Measurements from ENCODE around the gene KCNQ1.

Gene KCNQ1

GRCh38 chr11:2536440-2536989 is 91.7 kb downstream of the KCNQ1 start:
- no peak for TF ChIP-seq CTCF (IDR thresholded peaks at IDR 0.05; ENCODE audit: low read depth, low read length)
- no peaks in the 10 kb centered on the region for H3K27me3 ChIP-seq (ENCODE audit: insufficient read depth, low read depth, severe bottlenecking)

GRCh38 chr11:2537010-2537705 is 92.3 kb downstream of the KCNQ1 start:
- Histone ChIP-seq H3K4me3 (ENCODE audit: low read depth, low read length) (no peak overlapping the region), H3K27me3 (ENCODE audit: insufficient read depth, low read depth, severe bottlenecking) (no peaks in the 10 kb centered on the region), H3K27ac (no peak overlapping the region), H3K36me3 (no peaks in the 10 kb centered on the region), H3K9me3 (ENCODE audit: severe bottlenecking) (no peaks in the 10 kb centered on the region)
- no peak for DNase-seq
- no peak for TF ChIP-seq CTCF (IDR thresholded peaks at IDR 0.05; ENCODE audit: low read depth, low read length)

More at GRCh38 chr11:2536440-2536989, 91.7 kb downstream of the KCNQ1 start:
- no peak overlapping the region for H3K4me3 ChIP-seq (ENCODE audit: low read depth, low read length)
- no peak overlapping the region for H3K27ac ChIP-seq
- DNase-seq: no peak
- H3K9me3 ChIP-seq (ENCODE audit: severe bottlenecking): no peaks in the 10 kb centered on the region
- H3K36me3 ChIP-seq: no peaks in the 10 kb centered on the region

- H3K36me3 ChIP-seq: no peaks in the 10 kb centered on the region
- H3K27me3 ChIP-seq (ENCODE audit: insufficient read depth, low read depth, severe bottlenecking): no peaks in the 10 kb centered on the region
- no peak overlapping the region for H3K4me3 ChIP-seq (ENCODE audit: low read depth, low read length)
- no peak for DNase-seq
- TF ChIP-seq CTCF (IDR thresholded peaks at IDR 0.05; ENCODE audit: low read depth, low read length): no peak
- no peaks in the 10 kb centered on the region for H3K9me3 ChIP-seq (ENCODE audit: severe bottlenecking)
- no peak overlapping the region for H3K27ac ChIP-seq
These were observed 93.3 kb downstream of the KCNQ1 start for GRCh38 chr11:2537896-2538724.

- H3K36me3 ChIP-seq: no peaks in the 10 kb centered on the region
- DNase-seq: no peak
- H3K27me3 ChIP-seq (ENCODE audit: insufficient read depth, low read depth, severe bottlenecking): no peaks in the 10 kb centered on the region
- H3K4me3 ChIP-seq (ENCODE audit: low read depth, low read length): no peak overlapping the region
- no peak overlapping the region for H3K27ac ChIP-seq
- no peaks in the 10 kb centered on the region for H3K9me3 ChIP-seq (ENCODE audit: severe bottlenecking)
- TF ChIP-seq CTCF (IDR thresholded peaks at IDR 0.05; ENCODE audit: low read depth, low read length): no peak
These were observed 94.1 kb downstream of the KCNQ1 start for GRCh38 chr11:2538951-2539350.

GRCh38 chr11:2539371-2540222 is 94.8 kb downstream of the KCNQ1 start:
- Histone ChIP-seq H3K4me3 (ENCODE audit: low read depth, low read length) (no peak overlapping the region), H3K9me3 (ENCODE audit: severe bottlenecking) (no peaks in the 10 kb centered on the region), H3K27ac (no peak overlapping the region), H3K36me3 (no peaks in the 10 kb centered on the region), H3K27me3 (ENCODE audit: insufficient read depth, low read depth, severe bottlenecking) (no peaks in the 10 kb centered on the region)
- no peak for TF ChIP-seq CTCF (IDR thresholded peaks at IDR 0.05; ENCODE audit: low read depth, low read length)
- DNase-seq: no peak
